BE2C (cell line): ENCODE results near the gene HOXA6.

Source experiments
- DNase-seq: peaks from one replicate; pipeline ENCODE4 v3.0.0-alpha.2; 2020
- H3K27me3 ChIP-seq: fragments of 250-450 bp; sonication (Bioruptor Pico); 2 replicates; pipeline ENCODE4 v1.5.1; 2020; ENCODE audit warnings: mild to moderate bottlenecking
- H3K36me3 ChIP-seq: fragments of 250-450 bp; sonication (Bioruptor Pico); 2 replicates; pipeline ENCODE4 v1.5.1; 2020; ENCODE audit warnings: mild to moderate bottlenecking
- H3K4me1 ChIP-seq: fragments of 250-450 bp; sonication (Bioruptor Pico); 2 replicates; pipeline ENCODE4 v1.5.1; 2020
- H3K4me3 ChIP-seq: 2 replicates; pipeline ENCODE4 v1.5.1; 2011; ENCODE audit warnings: low read depth, low read length
- H3K9me3 ChIP-seq: fragments of 250-450 bp; sonication (Bioruptor Pico); 2 replicates; pipeline ENCODE4 v1.5.1; 2020
- CTCF ChIP-seq: IDR thresholded peaks from 2 replicates; pipeline ENCODE4 v1.5.1; 2012; ENCODE audit warnings: mild to moderate bottlenecking, low read depth, low read length

The HOXA6 gene

GRCh38 chr7:27101171-27101956 lies 46.2 kb downstream of the HOXA6 start:
- Histone ChIP-seq H3K9me3 (no peaks in the 10 kb centered on the region; the same call in 1 of the 2 replicates), H3K4me3 (no peak overlapping the region), H3K4me1 (no peaks in the 10 kb centered on the region), H3K36me3 (no peaks in the 10 kb centered on the region), H3K27me3 (peaks cover 100% of the 10 kb centered on the region)
- DNase-seq, result no peak
- no peak for TF ChIP-seq CTCF

GRCh38 chr7:27100694-27101170 lies 46.8 kb downstream of the HOXA6 start:
- H3K4me3 ChIP-seq, result no peak overlapping the region
- H3K9me3 ChIP-seq, result no peaks in the 10 kb centered on the region; the same call in 1 of the 2 replicates
- TF ChIP-seq CTCF, result no peak
- H3K36me3 ChIP-seq, result no peaks in the 10 kb centered on the region
- DNase-seq, result no peak
- no peaks in the 10 kb centered on the region for H3K4me1 ChIP-seq
- H3K27me3 ChIP-seq, result peaks cover 99% of the 10 kb centered on the region

- no peak for TF ChIP-seq CTCF
- H3K9me3 ChIP-seq, result no peaks in the 10 kb centered on the region; the same call in 1 of the 2 replicates
- no peak overlapping the region for H3K4me3 ChIP-seq
- H3K27me3 ChIP-seq, result peaks cover 99% of the 10 kb centered on the region
- H3K4me1 ChIP-seq, result no peaks in the 10 kb centered on the region
- DNase-seq, result no peak
- H3K36me3 ChIP-seq, result no peaks in the 10 kb centered on the region
Measured at GRCh38 chr7:27099453-27100370, 47.9 kb downstream of the HOXA6 start.

- H3K4me1 ChIP-seq, result no peaks in the 10 kb centered on the region
- no peaks in the 10 kb centered on the region for H3K36me3 ChIP-seq
- no peaks in the 10 kb centered on the region; the same call in 1 of the 2 replicates for H3K9me3 ChIP-seq
- DNase-seq, result no peak
- TF ChIP-seq CTCF, result no peak
- no peak overlapping the region for H3K4me3 ChIP-seq
- H3K27me3 ChIP-seq, result peaks cover 99% of the 10 kb centered on the region
Measured at GRCh38 chr7:27098578-27099451, 48.8 kb downstream of the HOXA6 start.

GRCh38 chr7:27097686-27098577 lies 49.6 kb downstream of the HOXA6 start:
- Histone ChIP-seq H3K36me3 (no peaks in the 10 kb centered on the region), H3K9me3 (no peaks in the 10 kb centered on the region; the same call in 1 of the 2 replicates), H3K4me1 (no peaks in the 10 kb centered on the region), H3K4me3 (no peak overlapping the region), H3K27me3 (peaks cover 99% of the 10 kb centered on the region)
- TF ChIP-seq CTCF, result no peak
- DNase-seq, result no peak
